GM19324 (cell line): Measurements from ENCODE around the gene HSF5.

ENCODE experiments used
- ATAC-seq: cut with Tn5 transposase; IDR thresholded peaks from one replicate; pipeline ENCODE4 v1.9.1; 2021; ENCODE audit warnings: mild to moderate bottlenecking, moderate library complexity; ENCODE audit not compliant: unreplicated experiment, low FRiP score

Gene HSF5

DNA sequence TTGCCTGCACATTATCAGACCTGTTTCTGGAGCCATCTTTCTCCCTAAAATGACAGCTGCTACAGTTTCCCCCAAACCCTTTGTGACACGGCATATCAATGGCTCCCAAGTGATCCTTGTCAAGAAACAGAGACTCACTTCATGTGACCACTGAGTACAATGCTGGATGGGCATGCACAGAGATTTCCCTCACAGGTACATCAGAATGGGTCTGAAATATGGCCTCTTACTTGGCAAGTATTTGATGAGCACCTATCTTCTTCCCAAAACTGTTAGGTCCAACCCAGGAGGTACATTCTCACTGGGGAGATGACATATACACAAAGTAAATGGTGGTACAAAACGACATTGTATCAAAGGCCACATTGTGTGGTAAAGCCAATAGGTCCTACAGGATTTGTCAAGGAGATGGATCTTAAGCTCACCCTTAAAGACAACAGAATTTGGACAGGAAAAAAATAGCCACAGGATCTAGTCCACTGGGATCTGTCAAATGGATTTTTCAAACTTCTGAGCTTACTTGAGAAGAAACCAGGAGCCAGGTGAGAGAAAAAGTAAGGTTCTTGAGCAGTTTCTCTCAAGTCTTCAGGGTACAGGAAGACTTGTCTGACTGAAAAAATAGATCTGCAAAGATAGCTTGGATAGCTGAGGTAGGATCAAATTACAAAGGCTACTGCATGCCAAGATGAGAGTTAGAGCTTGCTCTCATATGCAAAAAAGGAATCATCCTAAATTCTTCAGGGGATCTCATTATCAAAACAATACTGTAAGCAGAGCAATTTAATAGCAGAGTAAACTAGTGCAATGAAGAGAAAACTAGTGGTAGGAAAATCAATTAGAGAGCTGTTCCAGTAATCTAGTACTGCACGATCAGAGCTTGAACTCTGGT is 99.7 kb downstream of the HSF5 start:
- ATAC-seq: no peak

DNA sequence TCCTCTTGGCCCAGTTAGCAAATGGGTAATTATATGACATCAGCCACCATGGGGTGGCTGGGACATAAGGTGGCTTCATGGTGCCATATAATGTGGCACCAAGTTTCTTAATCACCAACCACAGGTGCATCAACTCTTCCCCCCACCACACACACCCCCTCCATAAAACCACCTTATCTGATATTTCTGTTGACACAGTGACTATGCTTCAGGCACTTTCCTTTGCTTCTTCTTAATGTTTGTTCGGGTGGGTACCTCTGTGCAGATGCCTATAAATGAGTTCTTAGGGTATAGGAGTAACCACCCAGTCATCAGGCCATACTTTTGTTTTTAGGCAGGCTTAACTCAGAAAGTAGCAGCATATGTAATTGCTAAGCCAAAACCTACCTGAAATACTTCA is 100.4 kb downstream of the HSF5 start:
- no peak for ATAC-seq

DNA sequence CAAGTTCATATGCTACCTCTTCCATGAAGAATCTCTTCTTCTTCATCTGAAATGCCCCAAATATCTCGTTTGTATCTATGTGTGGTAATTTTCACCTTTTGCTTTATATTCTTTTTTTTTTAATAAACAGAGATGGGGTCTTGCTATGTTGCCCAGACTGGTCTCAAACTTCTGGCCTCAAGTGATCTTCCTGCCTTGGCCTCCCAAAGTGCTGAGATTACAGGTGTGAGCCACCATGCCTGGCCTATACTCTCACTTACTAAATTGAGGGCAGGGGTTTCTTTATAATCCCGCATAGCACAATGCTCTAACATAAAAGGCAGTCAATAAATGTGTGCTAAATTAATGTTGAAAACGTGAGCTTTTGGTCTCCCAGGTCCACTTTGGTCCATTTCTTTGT is 101.5 kb downstream of the HSF5 start:
- ATAC-seq: no peak

DNA sequence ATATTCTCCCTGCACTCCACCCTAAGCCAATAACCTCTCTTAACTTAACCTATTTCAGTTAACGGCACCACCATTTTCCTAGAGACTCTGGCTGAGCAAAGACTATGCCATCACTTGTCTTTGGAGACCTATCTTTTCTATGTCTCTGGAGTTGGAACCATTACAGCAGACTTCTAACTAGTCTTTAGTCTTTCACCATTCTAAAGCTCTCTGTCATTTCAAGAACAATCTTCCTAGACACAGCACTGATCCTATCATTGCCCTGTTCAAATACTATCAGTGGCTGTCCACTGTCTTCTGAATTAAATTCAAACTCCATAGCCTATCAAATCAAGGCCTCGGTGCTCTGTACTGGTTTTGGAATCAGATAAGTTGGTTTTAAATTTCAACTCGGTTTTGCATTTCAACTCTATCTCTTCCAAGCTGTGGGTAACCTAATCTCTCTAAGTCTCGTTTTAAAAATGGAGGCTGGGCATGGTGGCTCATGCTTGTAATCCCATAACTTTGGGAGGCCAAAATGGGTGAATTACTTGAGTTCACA is 102.8 kb downstream of the HSF5 start:
- ATAC-seq: no peak

DNA sequence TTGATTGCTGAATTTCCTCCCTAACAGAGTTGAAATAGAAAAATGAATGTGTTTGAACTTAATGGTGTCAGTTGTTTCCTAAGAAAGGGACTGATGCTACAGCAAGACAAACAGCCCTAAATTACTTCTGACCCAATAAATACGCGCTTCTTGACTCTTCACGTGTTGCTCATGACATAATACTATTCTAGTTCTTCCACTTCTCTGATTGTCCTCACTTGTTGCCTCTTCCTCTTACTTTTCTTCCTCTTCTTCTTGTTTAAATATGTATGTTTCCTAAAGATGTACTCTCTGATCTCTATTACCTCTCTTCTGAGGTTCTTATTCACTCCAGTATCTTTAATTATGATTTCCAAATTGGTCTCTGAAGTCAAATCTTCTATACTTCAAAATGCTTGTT is 103.3 kb downstream of the HSF5 start:
- ATAC-seq: no peak

DNA sequence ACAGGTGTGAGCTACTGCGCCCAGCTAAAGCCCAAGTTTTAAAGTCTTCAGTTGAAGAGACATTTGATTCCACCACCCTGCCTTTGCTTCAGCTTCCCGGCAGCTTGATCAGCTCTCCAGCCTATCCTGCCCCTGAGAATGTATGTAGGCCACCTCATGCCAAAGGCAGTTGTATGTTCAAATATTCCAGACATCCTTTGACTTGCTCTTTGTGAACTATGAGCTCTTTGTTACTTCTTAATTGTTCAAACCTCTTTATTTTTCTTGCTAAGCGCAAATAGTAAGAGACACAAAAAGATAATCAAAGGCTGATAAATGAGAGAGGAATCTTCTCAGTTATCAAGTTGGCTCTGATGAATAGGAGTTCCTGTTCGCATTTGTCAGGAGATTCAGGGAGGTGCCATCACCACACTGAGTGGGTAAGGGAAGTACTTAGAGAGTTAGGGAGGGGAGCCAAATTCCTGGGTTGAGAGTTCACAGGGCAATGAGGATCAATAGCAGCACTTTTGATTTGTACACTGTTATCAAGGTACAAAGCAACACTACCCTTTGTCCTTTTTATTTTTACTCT is 104.2 kb downstream of the HSF5 start:
- no peak for ATAC-seq

DNA sequence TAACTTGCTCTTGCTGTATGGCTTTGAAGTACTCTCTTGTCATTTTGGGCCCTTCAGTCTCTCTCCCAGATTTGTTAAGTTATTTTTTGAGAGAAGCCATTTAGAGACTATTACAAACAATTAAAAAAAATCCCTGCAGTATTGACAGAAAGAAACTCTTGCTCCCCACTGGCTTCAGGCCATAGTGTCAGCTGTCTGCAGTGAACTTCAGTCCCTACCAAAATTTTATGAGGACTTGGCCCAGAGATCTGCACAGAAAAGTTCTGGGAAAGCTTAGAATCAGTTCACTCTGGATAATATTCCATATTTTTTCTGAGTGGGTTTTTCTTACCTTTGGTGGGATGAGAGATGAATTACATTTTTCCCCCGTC is 105.4 kb downstream of the HSF5 start:
- no peak for ATAC-seq

DNA sequence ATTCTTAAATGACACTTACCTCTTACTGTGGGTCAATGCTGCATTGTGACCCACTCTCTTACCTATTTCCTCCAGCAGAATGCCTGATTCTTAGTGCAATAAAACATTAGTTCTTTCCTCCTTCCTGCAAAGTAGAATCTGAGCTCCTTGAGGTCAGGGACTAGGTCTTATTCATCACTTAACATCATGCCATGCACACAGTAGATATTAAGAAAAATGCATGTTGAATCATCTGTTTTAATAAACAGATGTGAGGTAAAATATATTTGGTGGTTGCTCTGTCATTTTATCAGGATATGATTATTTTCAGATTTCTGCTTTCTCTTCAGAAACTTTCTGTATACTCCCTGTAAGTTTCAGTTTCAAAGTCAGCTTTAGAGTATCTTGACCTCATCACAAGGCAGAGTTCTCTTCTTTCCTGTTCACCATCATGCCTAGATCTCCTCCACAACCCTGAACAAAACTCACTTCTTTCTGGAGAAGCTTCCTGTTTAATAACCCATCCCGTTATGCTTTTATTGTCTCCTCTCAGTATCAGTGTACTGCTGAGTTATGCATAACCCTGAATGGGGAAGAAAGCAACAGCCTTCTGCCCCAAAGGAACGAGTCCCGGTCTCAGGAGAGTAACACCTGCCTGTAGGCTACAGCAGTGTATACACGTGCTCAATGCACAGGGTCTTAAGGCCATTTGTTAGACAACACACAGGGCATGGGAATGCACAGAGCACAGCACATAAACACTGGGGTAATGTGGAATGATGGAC is 105.9 kb downstream of the HSF5 start:
- no peak for ATAC-seq

DNA sequence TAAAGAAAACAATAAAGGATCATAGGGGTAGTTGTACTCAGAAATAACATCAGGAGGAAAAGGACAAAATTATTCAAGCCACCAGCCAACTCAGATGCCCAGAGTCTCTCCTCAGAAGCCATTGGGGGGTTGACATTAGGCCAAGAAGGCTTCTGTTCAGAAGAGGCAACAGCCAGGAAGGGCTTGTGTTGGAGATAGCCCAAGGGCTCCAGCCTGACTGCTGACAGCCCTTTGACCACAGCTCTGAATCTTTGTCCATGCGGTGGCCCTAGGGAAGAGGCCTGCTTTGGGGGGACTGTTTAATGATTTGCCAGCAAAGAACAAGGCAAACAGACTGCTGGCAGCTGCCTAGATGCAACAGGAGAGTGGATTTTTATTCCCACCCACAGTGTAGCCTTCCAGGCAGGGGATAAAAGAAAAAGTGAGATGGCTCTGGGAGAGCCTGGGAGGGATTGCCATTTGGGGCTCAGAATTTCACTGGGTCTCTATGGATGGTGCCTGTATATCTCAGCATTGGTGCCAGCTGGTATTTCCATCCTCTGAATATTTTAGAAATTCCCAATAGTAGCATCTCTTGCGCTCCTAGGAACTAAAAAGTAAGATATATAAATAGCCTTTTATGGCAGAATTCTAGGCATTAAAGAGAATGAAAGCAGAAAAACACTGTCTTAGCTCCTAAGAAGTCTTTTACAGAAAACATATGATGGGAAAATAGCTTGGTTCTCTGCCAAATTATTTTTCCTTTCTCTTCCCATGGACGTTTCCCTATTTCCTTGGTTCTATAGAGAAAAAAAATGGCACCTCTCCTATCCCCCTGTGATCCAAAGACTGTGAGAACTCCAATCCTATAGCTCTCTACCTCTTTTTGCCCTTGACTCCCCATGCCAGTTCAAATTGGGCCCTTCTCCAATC is 106.8 kb downstream of the HSF5 start:
- no peak for ATAC-seq

DNA sequence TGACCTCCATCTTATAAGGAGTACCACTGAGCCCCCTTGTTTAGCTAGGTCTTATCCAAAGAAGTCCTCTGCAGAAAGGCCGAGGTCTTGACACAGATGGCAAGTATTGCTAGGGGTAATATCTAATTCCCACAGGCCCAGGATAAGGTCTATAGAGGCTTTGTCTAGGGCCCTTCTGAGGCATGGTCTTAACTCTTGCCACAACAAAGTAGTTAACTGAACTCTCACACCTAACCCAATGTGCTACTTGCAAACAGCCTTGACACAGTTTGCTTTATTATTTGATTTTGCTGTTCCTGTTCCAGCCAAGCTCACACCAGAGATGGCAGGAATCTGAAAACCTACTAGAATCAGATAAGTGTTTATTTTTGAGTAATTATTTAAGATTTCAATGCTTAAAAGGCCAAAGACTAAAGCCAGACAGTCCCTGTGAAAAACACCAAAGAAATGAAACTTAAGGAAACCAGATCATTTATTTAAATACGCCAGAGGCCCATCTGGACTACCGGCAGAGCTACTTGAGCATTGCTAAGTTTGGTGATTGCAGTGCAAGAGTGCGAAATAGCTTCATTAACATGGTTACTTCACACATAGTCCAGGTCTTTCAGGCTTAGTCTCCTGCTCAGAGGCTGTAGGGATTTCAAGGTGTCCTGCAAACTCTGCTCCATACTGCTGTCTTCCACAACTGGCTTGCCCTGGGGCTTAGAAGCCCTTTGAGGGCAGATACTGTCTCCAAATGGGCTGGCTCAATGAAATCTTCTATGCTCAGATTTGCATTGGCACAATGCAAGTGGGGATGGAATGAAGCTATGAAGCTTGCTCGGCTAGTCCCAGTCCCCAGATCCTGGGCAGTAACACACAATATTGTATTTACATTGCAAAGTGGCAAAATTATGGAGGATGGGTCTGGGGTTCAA is 107.7 kb downstream of the HSF5 start:
- no peak for ATAC-seq

DNA sequence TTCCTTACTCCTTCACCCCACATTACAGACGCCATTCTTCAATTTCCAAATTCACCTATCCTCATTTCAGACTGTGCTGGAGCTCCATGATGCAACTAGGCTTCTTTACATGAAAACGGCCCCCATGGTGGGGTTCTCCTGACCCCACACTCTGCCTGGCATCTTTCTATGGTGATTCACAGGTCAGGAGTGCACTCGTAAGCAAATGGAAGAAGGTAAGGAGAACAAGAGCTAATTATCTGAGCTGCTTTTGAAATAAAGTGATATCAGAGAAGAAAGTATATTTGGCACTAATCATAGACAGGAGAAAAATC is 108.7 kb downstream of the HSF5 start:
- ATAC-seq: no peak

DNA sequence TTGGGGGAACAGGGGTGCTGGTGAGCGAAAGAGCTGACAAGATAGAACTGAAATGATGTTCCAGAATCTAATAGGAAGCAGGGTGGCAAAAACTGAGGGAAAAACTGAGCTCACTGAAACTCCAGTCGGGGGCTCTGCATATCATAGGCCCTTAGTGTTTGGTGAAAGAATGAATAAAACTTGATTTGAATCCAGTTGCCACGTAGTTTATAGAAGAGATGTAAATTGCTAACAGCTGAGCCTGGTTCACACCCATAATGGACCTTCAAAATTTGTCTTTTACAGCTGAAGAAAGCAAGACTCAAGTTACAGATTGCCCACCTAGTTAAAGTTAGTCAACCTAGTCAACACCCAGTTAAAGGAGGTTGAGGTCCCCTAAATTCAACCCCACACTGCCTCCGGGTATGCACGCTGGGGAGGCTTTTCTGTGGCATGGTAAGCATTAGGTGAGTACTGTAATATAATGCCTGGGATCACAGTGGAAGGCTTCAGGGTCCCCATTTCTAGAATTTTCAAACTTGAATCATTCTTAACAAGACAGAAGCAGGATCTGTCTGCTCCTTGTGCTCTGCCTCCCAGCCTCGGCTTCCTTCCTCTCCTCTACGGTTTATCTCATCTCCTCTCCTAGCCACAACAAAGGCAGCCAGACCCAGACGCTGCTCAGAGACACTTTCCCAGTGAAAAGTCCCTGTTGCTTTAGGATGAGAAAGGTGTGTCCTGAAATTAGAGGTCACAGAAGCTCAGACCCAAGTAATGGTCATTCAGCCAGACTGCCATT is 109.3 kb downstream of the HSF5 start:
- no peak for ATAC-seq

DNA sequence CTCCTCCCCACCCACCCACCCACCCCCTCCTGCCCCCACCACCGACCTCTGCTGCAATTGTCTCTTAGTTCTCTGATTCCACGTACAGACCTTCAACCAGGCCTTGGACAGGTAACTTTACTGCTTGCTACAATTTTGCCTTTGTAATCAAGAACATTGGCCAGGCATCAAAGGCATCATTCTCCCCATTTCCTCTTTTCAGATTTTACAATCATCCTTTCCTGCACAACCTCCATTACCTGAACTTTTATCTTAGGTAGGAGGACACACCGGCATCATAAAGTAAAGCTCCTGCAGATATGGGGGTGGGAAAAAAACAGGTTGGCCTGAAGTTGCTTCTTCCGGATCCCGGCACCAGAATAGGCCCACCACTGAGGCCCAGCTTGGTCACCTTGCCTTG is 110.5 kb downstream of the HSF5 start:
- no peak for ATAC-seq

DNA sequence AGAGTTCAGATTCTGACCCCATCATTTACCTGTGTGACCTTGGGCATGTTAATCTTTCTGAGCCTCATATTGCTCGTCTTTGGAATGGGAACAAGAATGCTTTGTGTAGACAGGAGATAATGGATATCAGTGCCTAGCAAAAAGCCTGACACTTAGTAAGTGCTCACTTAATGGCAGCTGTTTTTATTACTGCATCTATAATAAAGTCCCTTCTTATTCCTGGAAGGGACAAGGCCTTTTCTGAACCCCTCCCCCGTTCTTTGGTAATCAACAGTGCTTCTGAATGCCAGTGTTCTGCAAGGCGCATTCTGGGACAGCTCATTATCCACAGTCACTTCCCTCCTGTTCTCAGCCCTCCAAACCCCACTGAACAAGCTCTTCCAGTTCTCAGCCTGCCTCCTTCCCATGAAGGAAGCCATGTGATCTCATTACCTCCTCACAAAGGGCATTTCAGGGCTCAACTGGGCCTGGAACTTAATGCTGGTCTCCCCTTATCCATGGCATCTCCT is 111.1 kb downstream of the HSF5 start:
- no peak for ATAC-seq

DNA sequence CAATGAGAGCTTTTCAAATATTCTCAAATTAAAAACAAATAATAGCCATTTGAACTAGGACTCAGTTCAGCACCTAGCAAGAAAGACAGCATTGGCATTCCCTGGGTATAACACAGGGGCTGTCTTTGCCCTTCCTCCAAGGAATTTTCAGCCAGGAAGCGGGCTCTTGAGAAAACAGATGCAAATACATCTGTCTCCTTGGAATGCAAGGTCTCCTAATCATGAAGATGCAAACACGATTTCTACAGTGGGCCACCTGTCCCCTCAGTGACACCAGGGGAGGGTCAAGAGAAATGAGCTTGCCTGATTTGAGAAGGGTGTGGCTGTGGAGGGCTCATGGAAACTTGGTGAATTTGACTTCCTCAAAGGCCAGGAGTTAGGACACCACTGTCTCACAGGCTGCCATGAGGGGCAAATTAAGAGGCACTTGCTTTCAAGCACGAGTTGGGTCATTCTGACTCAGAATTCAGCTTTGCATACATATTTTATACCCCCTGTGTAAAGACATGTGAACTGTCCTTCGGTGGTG is 111.7 kb downstream of the HSF5 start:
- no peak for ATAC-seq

DNA sequence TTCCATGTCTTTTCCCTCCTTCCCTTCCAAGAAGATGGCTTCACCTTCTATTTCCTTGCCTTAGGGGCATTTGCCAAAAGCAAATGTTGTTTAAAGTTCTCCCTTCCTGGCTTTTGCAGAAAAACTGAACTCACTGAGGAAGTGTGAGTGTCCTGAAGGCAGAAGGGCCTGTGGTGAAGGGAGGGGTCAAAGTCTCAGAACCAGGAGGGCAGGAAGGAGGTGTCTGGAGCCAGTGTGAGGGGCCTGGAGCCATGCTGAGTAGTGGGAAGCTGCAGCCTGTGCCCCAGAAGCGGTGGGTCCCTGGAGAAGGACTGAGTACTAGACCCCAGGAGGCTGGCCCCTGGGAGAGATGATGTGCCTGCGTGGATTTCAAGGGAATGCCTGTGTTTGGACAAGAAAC is 112.4 kb downstream of the HSF5 start:
- no peak for ATAC-seq

DNA sequence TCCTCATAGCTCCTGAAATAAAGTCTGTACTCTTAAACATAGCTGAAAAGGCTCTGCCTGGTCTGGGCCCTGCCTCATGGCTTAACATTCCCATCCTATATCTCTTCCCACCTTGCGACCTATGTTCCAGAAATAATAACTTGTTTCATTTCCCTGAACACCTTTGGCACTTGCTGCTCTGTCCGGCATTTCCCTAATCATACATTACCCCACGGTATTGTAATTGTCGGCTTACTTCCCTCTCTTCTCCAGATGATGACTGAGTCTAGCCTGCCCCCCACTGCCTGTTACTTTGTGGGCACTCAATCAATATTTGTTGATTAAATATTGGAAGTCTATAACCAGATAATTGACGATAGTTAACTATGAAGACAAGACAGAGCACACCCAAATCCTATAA is 113.0 kb downstream of the HSF5 start:
- ATAC-seq: no peak

DNA sequence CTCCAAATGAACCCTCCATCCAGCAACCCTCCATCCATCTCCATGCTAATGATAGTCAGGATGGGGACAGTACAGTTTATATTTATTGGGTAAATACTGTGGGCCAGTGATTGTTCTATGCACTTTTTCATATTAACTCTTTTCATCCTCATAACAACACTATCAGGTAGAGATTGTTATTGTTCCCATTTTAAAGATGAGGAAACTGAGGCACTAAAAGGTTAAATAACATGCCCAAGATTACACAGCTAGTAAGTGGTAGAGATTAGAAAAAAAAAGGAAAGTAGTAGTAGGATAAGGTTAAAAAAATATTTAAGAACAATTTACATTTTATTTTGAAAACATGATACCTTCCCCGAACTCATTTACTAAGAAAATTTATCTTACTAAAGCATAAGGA is 114.3 kb downstream of the HSF5 start:
- no peak for ATAC-seq
